Body of pancreas (tissue), 4 donors: ENCODE measurements around the gene SIDT1. TPM values are rescaled to one million over a fixed set of nuclear protein-coding genes. Genes with fewer than 3 reads are reported as not detected.

Experiments
- ATAC-seq: fragments of 150-250 bp; one replicate; pipeline ENCODE4 v1.9.1; 2016
- DNase-seq, 4 donors: peaks; one replicate each; pipeline ENCODE4 v3.0.0-alpha.2; 2019
- H3K27ac ChIP-seq, 4 donors: fragments of 200-600 bp; sonication (generic); 1 replicate in 3 of 4; 2 replicates in 1 of 4; pipeline versions ENCODE4 v1.5.1 to v1.6.1; 2016 to 2019; ENCODE audit warnings: mild to moderate bottlenecking in 1 of 4, mixed read lengths in 1 of 4, moderate library complexity in 1 of 4
- H3K27me3 ChIP-seq, 2 donors: fragments of 200-600 bp; sonication (generic); one replicate each; pipeline ENCODE4 v1.6.0; 2016; ENCODE audit warnings: mild to moderate bottlenecking in 1 of 2
- H3K36me3 ChIP-seq, 2 donors: fragments of 200-600 bp; sonication (generic); replicated peaks in 1 of 2; 2 replicates each; pipeline ENCODE4 v1.5.1; 2016; ENCODE audit warnings: low read depth in 2 of 2; ENCODE audit not compliant: insufficient read depth in 1 of 2
- H3K4me1 ChIP-seq: fragments of 200-600 bp; sonication (generic); one replicate; pipeline ENCODE4 v1.6.0; 2016
- H3K4me3 ChIP-seq, 2 donors: fragments of 200-600 bp; sonication (generic); 1 replicate in 1 of 2; 2 replicates in 1 of 2; pipeline ENCODE4 v1.5.1; 2016 to 2019
- H3K9me3 ChIP-seq, 3 donors: fragments of 200-600 bp; sonication (generic); 1 replicate in 2 of 3; 2 replicates in 1 of 3; pipeline ENCODE4 v1.5.1; 2016
- POLR2A ChIP-seq, 3 donors: fragments of 450-650 bp; IDR thresholded peaks; one replicate each; pipeline ENCODE4 v1.6.1; 2016; ENCODE audit warnings: antibody characterized with exemption in 3 of 3, mild to moderate bottlenecking in 2 of 3
- WGBS, 2 donors: methylation state at CpG; one replicate each; pipeline ENCODE4 v1.1.5; 2017; 5-methylcytosine and 5-hydroxymethylcytosine counted together
- intact Hi-C: fragments of 100-400 bp; cut with DNase I; formaldehyde crosslinking; loops from one replicate; pipeline ENCODE4 v1.15.1; 2023
- total RNA-seq, 2 donors: library from RNA; depleted of rRNA; stranded (reverse); fragments of >200 nt; gene quantifications; one replicate each; pipeline ENCODE4 v1.1.0, GENCODE V29; 2016
- TF ChIP-seq, protein P1 (sequence below), 7 experiments: fragments of 450-650 bp in 4 of 7; fragments of 200-600 bp in 3 of 7; sonication (generic) in 3 of 7; IDR thresholded peaks; one replicate each; pipeline ENCODE4 v1.5.1; 2016 to 2019; ENCODE audit warnings: antibody characterized with exemption in 7 of 7

SIDT1 gene
- total RNA-seq, 2 donors from 2014 or later = 1.6 to 8.8 TPM

DNA sequence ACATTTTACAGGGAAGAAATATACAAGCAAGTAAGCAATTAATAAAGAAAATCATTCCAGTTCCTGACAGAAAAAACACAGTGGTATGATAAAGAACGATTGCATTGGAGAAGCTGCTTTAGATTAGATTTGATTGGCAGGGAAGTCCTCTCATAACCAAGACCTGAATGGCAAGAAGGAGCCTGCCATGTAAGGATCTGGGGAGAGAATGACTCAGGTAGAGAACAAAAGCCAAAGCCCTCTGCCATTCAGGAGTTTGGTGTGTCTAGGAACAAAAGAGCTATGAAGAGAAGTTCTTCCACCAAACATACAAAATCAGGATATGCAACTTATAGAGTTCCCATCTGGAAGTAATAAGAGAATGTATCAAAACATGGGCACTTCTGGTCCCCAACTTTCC is 57.6 kb downstream of the SIDT1 start:
- Histone ChIP-seq H3K36me3 (no peaks in the 10 kb centered on the region), H3K27ac (no peak overlapping the region), H3K9me3 (no peaks in the 10 kb centered on the region), H3K4me3 (no peak overlapping the region), H3K4me1 (no peaks in the 10 kb centered on the region), H3K27me3 (no peaks in the 10 kb centered on the region)
- DNase-seq (no peak), ATAC-seq (no peak)
- 13 to 14% methylated on average over 1 of the region's 1 CpG for WGBS, 2 donors
- intact Hi-C loops = no loop called here
- TF ChIP-seq, protein P1, sequence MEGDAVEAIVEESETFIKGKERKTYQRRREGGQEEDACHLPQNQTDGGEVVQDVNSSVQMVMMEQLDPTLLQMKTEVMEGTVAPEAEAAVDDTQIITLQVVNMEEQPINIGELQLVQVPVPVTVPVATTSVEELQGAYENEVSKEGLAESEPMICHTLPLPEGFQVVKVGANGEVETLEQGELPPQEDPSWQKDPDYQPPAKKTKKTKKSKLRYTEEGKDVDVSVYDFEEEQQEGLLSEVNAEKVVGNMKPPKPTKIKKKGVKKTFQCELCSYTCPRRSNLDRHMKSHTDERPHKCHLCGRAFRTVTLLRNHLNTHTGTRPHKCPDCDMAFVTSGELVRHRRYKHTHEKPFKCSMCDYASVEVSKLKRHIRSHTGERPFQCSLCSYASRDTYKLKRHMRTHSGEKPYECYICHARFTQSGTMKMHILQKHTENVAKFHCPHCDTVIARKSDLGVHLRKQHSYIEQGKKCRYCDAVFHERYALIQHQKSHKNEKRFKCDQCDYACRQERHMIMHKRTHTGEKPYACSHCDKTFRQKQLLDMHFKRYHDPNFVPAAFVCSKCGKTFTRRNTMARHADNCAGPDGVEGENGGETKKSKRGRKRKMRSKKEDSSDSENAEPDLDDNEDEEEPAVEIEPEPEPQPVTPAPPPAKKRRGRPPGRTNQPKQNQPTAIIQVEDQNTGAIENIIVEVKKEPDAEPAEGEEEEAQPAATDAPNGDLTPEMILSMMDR (IDR thresholded peaks at IDR 0.05) = no peak
- TF ChIP-seq POLR2A (IDR thresholded peaks at IDR 0.05) = no peak

DNA sequence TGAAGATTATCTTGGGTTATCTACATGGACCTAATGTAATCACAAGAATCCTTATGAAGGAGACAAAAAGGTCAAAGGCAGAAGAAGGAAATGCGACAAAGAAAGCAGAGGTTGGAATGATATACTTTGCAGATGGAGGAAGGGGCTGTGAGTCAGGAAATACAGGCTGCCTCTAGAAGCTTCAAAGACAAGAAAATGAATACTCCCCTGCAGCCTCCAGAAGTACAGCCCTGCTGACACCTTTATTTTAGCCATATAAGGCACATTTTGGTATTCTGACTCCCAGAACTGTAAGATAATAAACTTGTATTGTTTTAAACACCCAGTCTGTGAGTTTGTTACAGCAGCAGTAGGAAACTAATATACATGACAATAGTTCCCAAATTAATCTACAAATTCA is 58.6 kb downstream of the SIDT1 start:
- TF ChIP-seq, protein P1 (IDR thresholded peaks at IDR 0.05) = no peak
- H3K9me3 ChIP-seq = no peaks in the 10 kb centered on the region
- no peak for ATAC-seq
- H3K27me3 ChIP-seq = no peaks in the 10 kb centered on the region
- DNase-seq = no peak
- H3K36me3 ChIP-seq = no peaks in the 10 kb centered on the region
- H3K4me1 ChIP-seq = no peaks in the 10 kb centered on the region
- 56 to 80% methylated on average over 1 of the region's 1 CpG for WGBS, 2 donors
- no peak overlapping the region for H3K27ac ChIP-seq
- intact Hi-C loops = no loop called here
- no peak overlapping the region for H3K4me3 ChIP-seq

DNA sequence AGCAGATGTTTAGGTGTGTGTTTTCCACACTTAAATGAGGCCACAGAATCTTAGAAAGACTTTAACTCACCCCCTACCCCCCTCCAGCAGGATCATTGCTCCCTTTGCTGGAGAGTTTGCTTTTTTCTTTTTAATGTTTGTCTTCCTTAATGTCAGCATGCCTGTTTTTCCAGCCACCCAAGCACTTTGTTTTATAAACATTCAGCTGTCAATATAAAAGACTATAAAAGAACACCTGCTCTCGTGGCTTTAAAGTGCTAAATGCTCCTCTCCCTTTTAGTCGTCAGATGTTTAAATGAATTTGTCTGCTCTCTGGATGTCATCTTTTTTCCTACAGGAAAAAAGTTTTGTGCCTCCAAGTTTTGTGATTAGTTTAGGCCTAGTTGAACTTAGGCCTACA is 61.7 kb downstream of the SIDT1 start:
- TF ChIP-seq POLR2A (IDR thresholded peaks at IDR 0.05) = no peak
- TF ChIP-seq, protein P1 (IDR thresholded peaks at IDR 0.05) = no peak
- H3K27me3 ChIP-seq = no peaks in the 10 kb centered on the region
- no peaks in the 10 kb centered on the region for H3K4me1 ChIP-seq
- no peak for DNase-seq
- ATAC-seq = no peak
- no peak overlapping the region for H3K4me3 ChIP-seq
- WGBS, 2 donors = 51 to 64% methylated on average over 2 of the region's 2 CpGs
- no peaks in the 10 kb centered on the region for H3K9me3 ChIP-seq
- no peaks in the 10 kb centered on the region for H3K36me3 ChIP-seq
- no peak overlapping the region for H3K27ac ChIP-seq
- intact Hi-C loops = no loop called here

DNA sequence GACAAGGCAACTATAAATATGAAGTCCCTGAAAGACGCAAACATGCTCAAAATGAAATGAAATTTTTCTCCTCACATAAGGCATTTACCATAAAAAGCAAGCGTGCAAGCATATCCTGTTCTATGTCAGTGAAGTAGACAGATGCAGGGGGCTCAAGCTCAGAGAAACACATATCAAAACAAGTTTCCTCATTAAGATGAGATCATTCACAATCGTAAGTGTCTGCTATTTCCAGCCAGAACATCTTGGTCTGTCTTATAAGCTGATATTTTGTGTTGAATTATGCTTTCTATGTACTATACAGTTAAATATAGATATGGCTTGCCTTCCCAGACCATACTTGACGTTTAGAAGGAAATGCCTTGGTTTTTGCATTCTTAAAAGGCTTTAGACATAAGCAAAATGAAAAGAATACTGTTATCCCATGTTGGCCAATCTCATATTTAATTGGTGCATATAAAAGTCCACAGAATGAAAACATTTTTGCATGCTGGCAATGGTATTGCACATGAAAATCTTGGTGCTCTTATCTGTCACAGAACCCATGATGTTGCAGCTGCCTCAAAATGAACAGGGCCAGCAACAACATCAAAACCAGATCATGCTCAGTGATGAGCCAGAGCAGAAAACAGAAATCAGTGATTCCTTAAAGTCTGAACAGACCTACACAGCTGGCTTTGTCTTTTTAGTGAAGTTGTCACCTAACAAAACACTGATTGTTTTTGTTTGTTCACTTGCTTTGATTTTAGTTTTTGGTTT is 65.4 kb downstream of the SIDT1 start:
- no peaks in the 10 kb centered on the region for H3K36me3 ChIP-seq
- ATAC-seq = no peak
- H3K27ac ChIP-seq = no peak overlapping the region
- no peak overlapping the region for H3K4me3 ChIP-seq
- TF ChIP-seq, protein P1 (IDR thresholded peaks at IDR 0.05) = no peak
- no peak for TF ChIP-seq POLR2A (IDR thresholded peaks at IDR 0.05)
- intact Hi-C loops = no loop called here
- H3K27me3 ChIP-seq = no peaks in the 10 kb centered on the region
- peaks cover 8% of the 10 kb centered on the region for H3K4me1 ChIP-seq
- 81 to 86% methylated on average over 4 of the region's 4 CpGs for WGBS, 2 donors
- H3K9me3 ChIP-seq = no peaks in the 10 kb centered on the region
- no peak for DNase-seq
